SK-N-SH treated with all-trans-retinoic acid at 6 μM for 48 hours (cell line): ENCODE data around the gene LAMA2.

Experiments
- ATAC-seq: fragments of 200-7000 bp; cut with Tn5 transposase; 3 replicates; pipeline ENCODE4 v1.9.1; 2020; ENCODE audit warnings: mild to moderate bottlenecking, moderate library complexity
- BACH2 ChIP-seq: fragments of 250-450 bp; sonication (Bioruptor Pico); IDR thresholded peaks from 2 replicates; pipeline ENCODE4 v1.9.0; 2021; ENCODE audit warnings: mild to moderate bottlenecking, borderline replicate concordance
- CREB5 ChIP-seq: fragments of 250-450 bp; sonication (Bioruptor Pico); IDR thresholded peaks from 2 replicates; pipeline ENCODE4 v1.5.1; 2020; ENCODE audit warnings: low read depth, mild to moderate bottlenecking, moderate library complexity
- CSDC2 ChIP-seq: fragments of 250-450 bp; sonication (Bioruptor Pico); IDR thresholded peaks from 2 replicates; pipeline ENCODE4 v1.5.0; 2020; ENCODE audit warnings: mild to moderate bottlenecking, moderate library complexity
- CSRNP3 ChIP-seq: fragments of 250-450 bp; sonication (Bioruptor Pico); IDR thresholded peaks from 2 replicates; pipeline ENCODE4 v1.5.1; 2021; ENCODE audit warnings: mild to moderate bottlenecking, moderate library complexity
- ESRRG ChIP-seq: fragments of 250-450 bp; sonication (Bioruptor Pico); IDR thresholded peaks from 2 replicates; pipeline ENCODE4 v1.6.1; 2021; ENCODE audit warnings: mild to moderate bottlenecking
- GLIS3 ChIP-seq: fragments of 250-450 bp; sonication (Bioruptor Pico); IDR thresholded peaks from 2 replicates; pipeline ENCODE4 v1.5.0; 2020; ENCODE audit warnings: mild to moderate bottlenecking, moderate library complexity
- ISL1 ChIP-seq: fragments of 250-450 bp; sonication (Bioruptor Pico); IDR thresholded peaks from 2 replicates; pipeline ENCODE4 v2.1.2; 2022; ENCODE audit warnings: mild to moderate bottlenecking, moderate library complexity
- OSR1 ChIP-seq: fragments of 250-450 bp; sonication (Bioruptor Pico); IDR thresholded peaks from 2 replicates; pipeline ENCODE4 v1.8.0; 2022; ENCODE audit warnings: moderate library complexity, mild to moderate bottlenecking, inconsistent platforms
- PATZ1 ChIP-seq: fragments of 250-450 bp; sonication (Bioruptor Pico); IDR thresholded peaks from 2 replicates; pipeline ENCODE4 v1.8.0; 2020; ENCODE audit warnings: mild to moderate bottlenecking, moderate library complexity, borderline replicate concordance
- POU6F1 ChIP-seq: fragments of 250-450 bp; sonication (Bioruptor Pico); IDR thresholded peaks from 2 replicates; pipeline ENCODE4 v1.8.0; 2021; ENCODE audit warnings: low read depth, mild to moderate bottlenecking, moderate library complexity, borderline replicate concordance
- PPARA ChIP-seq: fragments of 250-450 bp; sonication (Bioruptor Pico); IDR thresholded peaks from 2 replicates; pipeline ENCODE4 v1.5.0; 2020; ENCODE audit warnings: mild to moderate bottlenecking, borderline replicate concordance
- RARB ChIP-seq: fragments of 250-450 bp; sonication (Bioruptor Pico); IDR thresholded peaks from 2 replicates; pipeline ENCODE4 v1.8.0; 2021; ENCODE audit warnings: mild to moderate bottlenecking, moderate library complexity
- SNAI2 ChIP-seq: fragments of 250-450 bp; sonication (Bioruptor Pico); IDR thresholded peaks from 2 replicates; pipeline ENCODE4 v1.5.0; 2020; ENCODE audit warnings: mild to moderate bottlenecking, moderate library complexity
- TCF4 ChIP-seq: fragments of 250-450 bp; sonication (Bioruptor Pico); IDR thresholded peaks from 2 replicates; pipeline ENCODE4 v1.8.0; 2021; ENCODE audit warnings: mild to moderate bottlenecking, moderate library complexity, borderline replicate concordance
- TOX ChIP-seq: fragments of 250-450 bp; sonication (Bioruptor Pico); IDR thresholded peaks from 2 replicates; pipeline ENCODE4 v1.8.0; 2021; ENCODE audit warnings: mild to moderate bottlenecking, moderate library complexity, borderline replicate concordance
- ZC3H10 ChIP-seq: fragments of 250-450 bp; sonication (Bioruptor Pico); IDR thresholded peaks from 2 replicates; pipeline ENCODE4 v1.5.1; 2021; ENCODE audit warnings: mild to moderate bottlenecking, moderate library complexity
- ZFP3 ChIP-seq: fragments of 250-450 bp; sonication (Bioruptor Pico); IDR thresholded peaks from 2 replicates; pipeline ENCODE4 v1.5.0; 2020; ENCODE audit warnings: mild to moderate bottlenecking, moderate library complexity
- ZFP30 ChIP-seq: fragments of 450-650 bp; formaldehyde crosslinking; IDR thresholded peaks from 2 replicates; pipeline ENCODE4 v1.5.0; 2022; ENCODE audit warnings: mild to moderate bottlenecking, moderate library complexity
- ZNF565 ChIP-seq: fragments of 450-650 bp; formaldehyde crosslinking; conservative IDR thresholded peaks from 2 replicates; pipeline ENCODE4 v1.5.0; 2020; ENCODE audit warnings: low read depth, mild to moderate bottlenecking, moderate library complexity
- ZNF70 ChIP-seq: fragments of 450-650 bp; formaldehyde crosslinking; IDR thresholded peaks from 2 replicates; pipeline ENCODE4 v1.5.0; 2020; ENCODE audit warnings: mild to moderate bottlenecking, moderate library complexity
- ZNF8 ChIP-seq: fragments of 450-650 bp; formaldehyde crosslinking; IDR thresholded peaks from 2 replicates; pipeline ENCODE4 v1.5.0; 2020; ENCODE audit warnings: mild to moderate bottlenecking, moderate library complexity

LAMA2 gene

GRCh38 chr6:129184324-129184723 lies 301.4 kb downstream of the LAMA2 start:
- TF ChIP-seq BACH2 (CRISPR knock-in tag) (no peak), GLIS3 (no peak), ZFP3 (no peak), RARB (CRISPR knock-in tag) (no peak)
- ATAC-seq = no peak

GRCh38 chr6:129184808-129185366 lies 301.9 kb downstream of the LAMA2 start:
- ATAC-seq = no peak

GRCh38 chr6:129186988-129187387 lies 304.1 kb downstream of the LAMA2 start:
- peak; percentile 63 for ATAC-seq
- no peak for TF ChIP-seq CREB5
- no peak for TF ChIP-seq ZNF565 (CRISPR knock-in tag)
- TF ChIP-seq BACH2 (CRISPR knock-in tag) = no peak
- TF ChIP-seq ZNF70 (CRISPR knock-in tag) = no peak
- no peak for TF ChIP-seq SNAI2 (CRISPR knock-in tag)
- no peak for TF ChIP-seq ESRRG (CRISPR knock-in tag)
- TF ChIP-seq CSDC2 (CRISPR knock-in tag) = no peak
- TF ChIP-seq TOX (CRISPR knock-in tag) = no peak
- TF ChIP-seq ZNF8 (CRISPR knock-in tag) = no peak
- TF ChIP-seq ISL1 = no peak
- no peak for TF ChIP-seq TCF4 (CRISPR knock-in tag)
- TF ChIP-seq CSRNP3 = no peak
- TF ChIP-seq POU6F1 (CRISPR knock-in tag) = no peak

More at GRCh38 chr6:129184808-129185366, 301.9 kb downstream of the LAMA2 start:
- no peak for TF ChIP-seq ESRRG (CRISPR knock-in tag)
- TF ChIP-seq GLIS3 = no peak
- TF ChIP-seq ZFP3 = no peak
- TF ChIP-seq ZC3H10 = no peak
- no peak for TF ChIP-seq CSDC2 (CRISPR knock-in tag)
- no peak for TF ChIP-seq CREB5
- TF ChIP-seq ZNF70 (CRISPR knock-in tag) = no peak
- no peak for TF ChIP-seq TCF4 (CRISPR knock-in tag)
- TF ChIP-seq ZNF565 (CRISPR knock-in tag) = no peak
- no peak for TF ChIP-seq TOX (CRISPR knock-in tag)
- no peak for TF ChIP-seq ZFP30 (CRISPR knock-in tag)
- no peak for TF ChIP-seq RARB (CRISPR knock-in tag)
- TF ChIP-seq CSRNP3 = no peak
- no peak for TF ChIP-seq PATZ1 (CRISPR knock-in tag)

- ATAC-seq = no peak
- TF ChIP-seq GLIS3 = no peak
- TF ChIP-seq TCF4 (CRISPR knock-in tag) = no peak
- TF ChIP-seq BACH2 (CRISPR knock-in tag) = no peak
- no peak for TF ChIP-seq POU6F1 (CRISPR knock-in tag)
- no peak for TF ChIP-seq ZFP3
- TF ChIP-seq OSR1 = no peak
- no peak for TF ChIP-seq PPARA (CRISPR knock-in tag)
- no peak for TF ChIP-seq ISL1
- no peak for TF ChIP-seq SNAI2 (CRISPR knock-in tag)
- no peak for TF ChIP-seq ZFP30 (CRISPR knock-in tag)
- TF ChIP-seq, all 23 proteins: peak for 0
Measured at GRCh38 chr6:129188306-129188705, 305.4 kb downstream of the LAMA2 start.
